ENCODE results near the gene CUL4A.

The CUL4A gene

GRCh38 chr13:113220141-113220598, 10.8 kb downstream of the CUL4A start:
- Histone ChIP-seq H3K4me1 (ENCODE audit: control insufficient read depth, low read length) (0 out of 2 replicates have a peak, but pooled peaks cover 1% of the 10 kb centered on the region), H3K9me2 (replicated peaks; ENCODE audit: control insufficient read depth, low read length) (no peaks in the 10 kb centered on the region), H3K9me3 (ENCODE audit: control insufficient read depth, insufficient read depth, low read length) (no peaks in the 10 kb centered on the region), H3F3A (ENCODE audit: control insufficient read depth, insufficient read depth) (no peaks in the 10 kb centered on the region; the same call in 1 of the 2 replicates), H3K27me3 (ENCODE audit: control insufficient read depth, low read length) (no peaks in the 10 kb centered on the region), H3K79me2 (ENCODE audit: control insufficient read depth, low read length) (peaks cover 96% of the 10 kb centered on the region), H3K4me2 (ENCODE audit: low read length) (no peak overlapping the region), H3K27ac (ENCODE audit: low read depth, low read length) (no peak overlapping the region), H4K20me1 (ENCODE audit: control insufficient read depth, insufficient read depth, low read depth, low read length) (peaks cover 27% of the 10 kb centered on the region), H3K36me3 (ENCODE audit: control insufficient read depth, low read length) (peaks cover 59% of the 10 kb centered on the region), H3K4me3 (ENCODE audit: low read length) (no peak overlapping the region)
- no peak for TF ChIP-seq CTCF (IDR thresholded peaks at IDR 0.05; ENCODE audit: low read depth, low read length, poor library complexity, severe bottlenecking)
- TF ChIP-seq EZH2phosphoT487 (IDR thresholded peaks at IDR 0.05; ENCODE audit: borderline replicate concordance, low read length), result no peak

GRCh38 chr13:113220877-113221276, 11.5 kb downstream of the CUL4A start:
- Histone ChIP-seq H3K4me3 (ENCODE audit: low read length) (no peak overlapping the region), H3K27ac (ENCODE audit: low read depth, low read length) (no peak overlapping the region), H4K20me1 (ENCODE audit: control insufficient read depth, insufficient read depth, low read depth, low read length) (peaks cover 21% of the 10 kb centered on the region), H3K36me3 (ENCODE audit: control insufficient read depth, low read length) (peaks cover 66% of the 10 kb centered on the region), H3K9me2 (replicated peaks; ENCODE audit: control insufficient read depth, low read length) (no peaks in the 10 kb centered on the region), H3K9me3 (ENCODE audit: control insufficient read depth, insufficient read depth, low read length) (no peaks in the 10 kb centered on the region), H3F3A (ENCODE audit: control insufficient read depth, insufficient read depth) (no peaks in the 10 kb centered on the region; the same call in 1 of the 2 replicates), H3K4me2 (ENCODE audit: low read length) (no peak overlapping the region), H3K4me1 (ENCODE audit: control insufficient read depth, low read length) (no peaks in the 10 kb centered on the region), H3K27me3 (ENCODE audit: control insufficient read depth, low read length) (no peaks in the 10 kb centered on the region), H3K79me2 (ENCODE audit: control insufficient read depth, low read length) (peaks cover 96% of the 10 kb centered on the region)
- no peak for TF ChIP-seq CTCF (IDR thresholded peaks at IDR 0.05; ENCODE audit: low read depth, low read length, poor library complexity, severe bottlenecking)
- no peak for TF ChIP-seq EZH2phosphoT487 (IDR thresholded peaks at IDR 0.05; ENCODE audit: borderline replicate concordance, low read length)

- Histone ChIP-seq H3K79me2 (ENCODE audit: control insufficient read depth, low read length) (peaks cover 83% of the 10 kb centered on the region), H3K27me3 (ENCODE audit: control insufficient read depth, low read length) (no peaks in the 10 kb centered on the region), H3F3A (ENCODE audit: control insufficient read depth, insufficient read depth) (no peaks in the 10 kb centered on the region), H3K4me1 (ENCODE audit: control insufficient read depth, low read length) (no peaks in the 10 kb centered on the region), H3K9me3 (ENCODE audit: control insufficient read depth, insufficient read depth, low read length) (no peaks in the 10 kb centered on the region), H3K9me2 (replicated peaks; ENCODE audit: control insufficient read depth, low read length) (no peaks in the 10 kb centered on the region), H3K4me2 (ENCODE audit: low read length) (no peak overlapping the region), H3K36me3 (ENCODE audit: control insufficient read depth, low read length) (peaks cover 84% of the 10 kb centered on the region), H3K27ac (ENCODE audit: low read depth, low read length) (no peak overlapping the region), H3K4me3 (ENCODE audit: low read length) (no peak overlapping the region), H4K20me1 (ENCODE audit: control insufficient read depth, insufficient read depth, low read depth, low read length) (peaks cover 13% of the 10 kb centered on the region)
- TF ChIP-seq CTCF (IDR thresholded peaks at IDR 0.05; ENCODE audit: low read depth, low read length, poor library complexity, severe bottlenecking) (no peak), EZH2phosphoT487 (IDR thresholded peaks at IDR 0.05; ENCODE audit: borderline replicate concordance, low read length) (no peak)
Measured at GRCh38 chr13:113223070-113223469, 13.7 kb downstream of the CUL4A start.
